Lower leg skin (tissue), 4 donors: ENCODE results near the gene WSCD1. TPM values are rescaled to one million over a fixed set of nuclear protein-coding genes. Genes with fewer than 3 reads are reported as not detected.

Experiments used
- DNase-seq, 2 donors: peaks; one replicate each; pipeline ENCODE4 v3.0.0-alpha.2; 2019; ENCODE audit warnings: low spot score in 2 of 2
- H3K4me3 ChIP-seq: fragments of 200-600 bp; sonication (generic); 2 replicates; pipeline ENCODE4 v1.5.1; 2017; ENCODE audit warnings: mild to moderate bottlenecking, low read depth; ENCODE audit not compliant: poor library complexity, severe bottlenecking
- CTCF ChIP-seq, 3 donors: fragments of 450-650 bp; IDR thresholded peaks; one replicate each; pipeline ENCODE4 v1.5.1; 2016; ENCODE audit warnings: antibody characterized with exemption in 3 of 3, mild to moderate bottlenecking in 3 of 3, moderate library complexity in 2 of 3
- POLR2A ChIP-seq, 2 donors: fragments of 450-650 bp; IDR thresholded peaks; one replicate each; pipeline ENCODE4 v1.6.1; 2016 to 2017; ENCODE audit warnings: antibody characterized with exemption in 2 of 2, mild to moderate bottlenecking in 1 of 2, moderate library complexity in 1 of 2
- WGBS, 2 donors: methylation state at CpG; one replicate each; pipeline ENCODE4 v1.1.5; 2018; 5-methylcytosine and 5-hydroxymethylcytosine counted together
- intact Hi-C: fragments of 100-400 bp; cut with DNase I; formaldehyde crosslinking; loops from one replicate; pipeline ENCODE4 v1.15.0; 2023; ENCODE audit warnings: low total_unique reads
- total RNA-seq, 4 donors: library from RNA; depleted of rRNA; stranded (reverse); fragments of >200 nt; gene quantifications; one replicate each; pipeline ENCODE4 v1.1.0, GENCODE V29; 2016

WSCD1 gene
- total RNA-seq, 4 donors from 2014 or later = 2.5 to 5.3 (median 2.9) TPM

GRCh38 chr17:6140188-6140587 is 70.0 kb downstream of the WSCD1 start:
- no peak for DNase-seq
- WGBS, 2 donors = 79 to 87% methylated on average over 2 of the region's 2 CpGs
- TF ChIP-seq POLR2A (IDR thresholded peaks at IDR 0.05) (no peak), CTCF (IDR thresholded peaks at IDR 0.05) (no peak)
- intact Hi-C loops = no loop called here
- no peak overlapping the region for H3K4me3 ChIP-seq

GRCh38 chr17:6140728-6141330 is 70.7 kb downstream of the WSCD1 start:
- 80 to 83% methylated on average over 8 of the region's 8 CpGs for WGBS, 2 donors
- DNase-seq = no peak
- TF ChIP-seq POLR2A (IDR thresholded peaks at IDR 0.05) (no peak), CTCF (IDR thresholded peaks at IDR 0.05) (no peak)
- H3K4me3 ChIP-seq = no peak overlapping the region
- intact Hi-C loops = no loop called here

- 81 to 83% methylated on average over 6 of the region's 6 CpGs for WGBS, 2 donors
- DNase-seq = no peak
- intact Hi-C loops = no loop called here
- TF ChIP-seq CTCF (IDR thresholded peaks at IDR 0.05) (no peak), POLR2A (IDR thresholded peaks at IDR 0.05) (no peak)
- no peak overlapping the region for H3K4me3 ChIP-seq
These were observed 72.5 kb downstream of the WSCD1 start for GRCh38 chr17:6142701-6143100.

GRCh38 chr17:6145946-6146345 is 75.8 kb downstream of the WSCD1 start:
- intact Hi-C loops = no loop called here
- 87 to 90% methylated on average over 4 of the region's 4 CpGs for WGBS, 2 donors
- DNase-seq = peak in 1 of 2 donors; percentile 43
- TF ChIP-seq POLR2A (IDR thresholded peaks at IDR 0.05) = no peak
- TF ChIP-seq CTCF (IDR thresholded peaks at IDR 0.05) = no peak
- no peak overlapping the region for H3K4me3 ChIP-seq

GRCh38 chr17:6147042-6147441 is 76.9 kb downstream of the WSCD1 start:
- 69 to 77% methylated on average over 7 of the region's 7 CpGs for WGBS, 2 donors
- peak in 1 of 2 donors; percentile 56 for DNase-seq
- intact Hi-C loops = no loop called here
- TF ChIP-seq POLR2A (IDR thresholded peaks at IDR 0.05) (no peak), CTCF (IDR thresholded peaks at IDR 0.05) (no peak)
- H3K4me3 ChIP-seq = no peak overlapping the region

GRCh38 chr17:6153375-6153774 is 83.2 kb downstream of the WSCD1 start:
- no peak overlapping the region for H3K4me3 ChIP-seq
- TF ChIP-seq POLR2A (IDR thresholded peaks at IDR 0.05) (no peak), CTCF (IDR thresholded peaks at IDR 0.05) (no peak)
- no peak for DNase-seq
- intact Hi-C loops = no loop called here
- WGBS, 2 donors = 56 to 66% methylated on average over 6 of the region's 6 CpGs
